ENCODE results near the gene NECAB3. TPM values are rescaled to one million over a fixed set of nuclear protein-coding genes. Genes with fewer than 3 reads are reported as not detected.
A peak's percentile ranks its signal among the peaks of the same experiment; 100 is the strongest.

NECAB3 gene
- total RNA-seq, 8 experiments from 2014 or later, result 17.4 to 53.7 (median 25.9) TPM

DNA sequence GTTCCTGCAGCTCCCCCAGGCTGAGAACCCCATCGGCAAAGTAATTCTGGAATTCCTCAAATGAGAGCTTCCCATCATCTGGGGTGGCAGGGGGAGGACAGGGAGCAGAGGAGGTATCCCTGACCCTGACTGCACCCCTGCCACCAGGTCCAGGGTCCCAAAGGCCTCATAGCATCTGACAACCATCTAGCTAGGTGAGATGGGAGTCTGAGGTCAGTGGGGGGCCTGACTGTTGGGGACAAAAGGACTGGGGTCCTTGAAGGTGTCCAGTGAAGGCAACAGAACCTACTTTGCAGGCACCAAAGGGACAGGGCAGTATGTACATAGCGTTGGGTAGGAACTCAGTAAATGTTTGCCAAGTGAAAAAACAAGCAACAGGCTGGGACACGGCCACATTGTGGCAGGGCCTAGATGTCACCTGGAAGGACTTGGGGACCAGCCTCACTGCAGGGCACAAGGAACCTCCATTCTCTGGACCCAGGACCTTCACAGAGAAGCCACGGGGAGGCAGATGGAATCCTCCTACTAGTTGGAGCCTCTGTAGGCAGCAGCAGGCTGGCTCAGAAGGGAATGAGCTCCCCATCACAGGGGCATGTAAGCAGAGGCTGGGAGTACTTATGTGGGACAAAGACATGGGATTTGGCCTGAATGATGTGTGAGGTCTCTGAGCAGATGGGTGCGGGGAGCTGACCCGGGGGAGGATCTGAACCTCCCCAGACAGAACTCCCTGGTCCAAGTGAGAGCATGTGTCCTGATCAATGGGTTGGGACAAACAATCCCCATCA lies 3.3 kb downstream of the NECAB3 start:
- 86 to 100% (median 89%) methylated on average over 1 to 3 of the region's 6 CpGs; no CpG with 5 or more reads in 4 of the 10 experiments for WGBS, 10 experiments
- H3K4me1 ChIP-seq (replicated peaks in 1 of 2), result peaks cover 29 to 40% of the 10 kb centered on the region in 2 donors
- H3K4me3 ChIP-seq, result no peak overlapping the region
- no peak for ATAC-seq (replicated peaks in 6 of 8)
- in situ Hi-C loops (cut with MboI; ENCODE audit: low pct_unique_long_range_greater_than_20kb in 2 of 9, low sequenced_read_pairs in 9 of 9, unreplicated experiment in 9 of 9), result no loop called here
- no peak overlapping the region for H3K27ac ChIP-seq

DNA sequence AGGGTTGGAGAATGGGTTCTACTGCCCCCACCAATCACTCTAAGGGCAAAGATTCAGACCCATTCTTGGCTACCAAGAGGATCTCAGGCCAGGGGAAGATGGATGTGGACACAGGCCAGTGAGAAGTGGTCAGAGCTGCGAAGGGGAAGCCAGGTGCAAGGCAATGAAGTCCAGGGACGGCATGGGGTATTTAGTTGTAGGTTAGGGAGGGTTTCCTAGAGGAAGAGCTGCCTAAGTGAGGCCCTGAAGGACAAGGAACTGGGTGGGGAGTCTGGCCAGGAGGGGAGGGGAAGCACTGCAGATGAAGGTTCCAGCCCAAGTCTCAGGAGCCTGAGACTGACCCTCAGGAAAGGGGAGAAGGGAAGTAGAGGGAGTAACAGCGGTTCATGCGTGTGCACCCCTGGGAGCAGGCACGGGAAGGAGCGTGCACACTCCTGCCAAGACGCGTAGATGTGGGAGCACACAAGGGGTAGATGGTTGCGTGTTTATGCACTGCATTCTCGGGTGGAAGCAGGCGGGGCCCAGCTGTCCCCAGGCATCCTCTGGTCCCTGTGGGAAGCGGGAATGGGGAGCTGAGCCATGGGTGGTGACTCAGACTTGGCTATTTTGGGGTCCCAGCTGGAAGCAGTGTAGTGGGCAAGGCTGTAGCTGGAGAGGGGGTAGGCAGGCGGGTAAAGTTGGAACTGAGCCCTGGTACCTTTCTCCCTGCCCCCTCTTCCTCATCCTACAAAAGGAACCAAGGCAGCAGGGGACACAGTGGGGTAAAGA lies 4.2 kb downstream of the NECAB3 start:
- Histone ChIP-seq H3K4me3 (no peak overlapping the region), H3K4me1 (replicated peaks in 1 of 2) (peaks cover 21 to 33% of the 10 kb centered on the region in 2 donors), H3K27ac (no peak overlapping the region)
- WGBS, 10 experiments, result 67 to 95% (median 83%) methylated on average over 2 to 4 of the region's 13 CpGs; no CpG with 5 or more reads in 6 of the 10 experiments
- ATAC-seq (replicated peaks in 6 of 8), result no peak
- in situ Hi-C loops (cut with MboI; ENCODE audit: low pct_unique_long_range_greater_than_20kb in 2 of 9, low sequenced_read_pairs in 9 of 9, unreplicated experiment in 9 of 9), result no loop called here

DNA sequence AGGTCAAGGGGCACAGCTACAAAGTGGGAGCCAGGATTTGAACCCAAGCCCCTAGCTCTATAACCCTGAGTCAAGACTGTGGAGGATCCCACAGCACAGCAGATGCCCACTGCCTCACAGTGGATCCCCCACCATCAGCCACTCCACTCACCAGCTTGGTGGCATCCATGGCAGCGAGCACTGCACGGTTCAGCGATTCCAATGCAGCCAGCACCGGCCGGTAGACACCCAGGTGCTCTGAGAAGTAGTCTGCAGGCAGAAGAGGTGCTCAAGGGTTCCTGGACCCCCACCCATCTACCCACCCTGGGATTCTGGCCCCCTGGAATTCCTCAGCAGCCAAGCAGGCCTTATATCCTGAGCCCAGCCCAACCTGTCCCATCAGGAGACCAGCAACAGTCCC lies 5.0 kb downstream of the NECAB3 start:
- WGBS, 10 experiments, result no CpG with 5 or more reads among the region's 5 CpGs
- H3K27ac ChIP-seq, result no peak overlapping the region
- peaks cover 20 to 34% of the 10 kb centered on the region in 2 donors for H3K4me1 ChIP-seq (replicated peaks in 1 of 2)
- no peak for ATAC-seq (replicated peaks in 6 of 8)
- no peak overlapping the region for H3K4me3 ChIP-seq
- in situ Hi-C loops (cut with MboI; ENCODE audit: low pct_unique_long_range_greater_than_20kb in 2 of 9, low sequenced_read_pairs in 9 of 9, unreplicated experiment in 9 of 9), result no loop called here

DNA sequence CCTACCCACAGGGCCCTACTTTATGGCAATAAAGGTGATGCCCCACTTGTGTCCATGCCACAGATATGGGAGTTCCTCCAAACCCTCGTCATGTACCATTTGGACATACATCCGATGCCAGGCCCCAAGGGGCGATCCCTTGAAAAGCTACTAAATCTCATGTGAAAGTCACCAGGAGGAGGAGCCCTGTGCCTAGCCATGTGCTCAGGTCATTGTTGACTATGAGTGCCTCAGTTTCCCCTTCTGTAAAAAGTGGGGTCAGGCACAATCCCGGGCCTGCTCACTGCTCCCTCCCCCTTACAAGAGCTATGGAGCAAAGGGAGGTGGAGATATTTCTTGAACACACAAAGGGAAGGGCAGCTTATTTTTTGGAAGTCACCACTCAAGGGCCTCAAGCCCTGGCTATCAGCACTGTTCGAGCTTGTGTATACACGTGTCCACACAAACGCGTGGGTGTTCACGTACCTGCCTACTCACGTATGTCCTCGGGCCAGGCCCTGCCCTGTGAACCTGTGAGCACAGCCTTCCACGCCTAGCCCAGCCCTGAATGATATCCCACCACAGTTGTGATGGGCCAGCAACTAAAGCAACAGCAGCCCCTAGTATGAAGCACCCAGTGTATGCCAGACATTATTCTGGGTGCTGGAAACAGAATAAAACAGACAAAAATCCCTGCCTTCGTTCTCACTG lies 5.6 kb downstream of the NECAB3 start:
- Histone ChIP-seq H3K27ac (no peak overlapping the region), H3K4me1 (replicated peaks in 1 of 2) (peaks cover 22 to 37% of the 10 kb centered on the region in 2 donors), H3K4me3 (no peak overlapping the region)
- 80 to 100% (median 94%) methylated on average over 1 to 11 of the region's 13 CpGs for WGBS, 10 experiments
- in situ Hi-C loops (cut with MboI; ENCODE audit: low pct_unique_long_range_greater_than_20kb in 2 of 9, low sequenced_read_pairs in 9 of 9, unreplicated experiment in 9 of 9), result no loop called here
- ATAC-seq (replicated peaks in 6 of 8), result no peak

GRCh38 chr20:33667676-33668465 lies 6.4 kb downstream of the NECAB3 start:
- Histone ChIP-seq H3K4me3 (peak overlapping the region; percentile 15 to 35 (median 29)), H3K27ac (peak overlapping the region in 1 of 2 donors; percentile 64), H3K4me1 (replicated peaks in 1 of 2) (peaks cover 16 to 31% of the 10 kb centered on the region in 2 donors)
- peak; percentile 2 to 62 (median 43) for ATAC-seq (replicated peaks in 6 of 8)
- in situ Hi-C loops (cut with MboI; ENCODE audit: low pct_unique_long_range_greater_than_20kb in 2 of 9, low sequenced_read_pairs in 9 of 9, unreplicated experiment in 9 of 9), result no loop called here
- 0 to 17% (median 0%) methylated on average over 2 to 14 of the region's 47 CpGs; no CpG with 5 or more reads in 7 of the 10 experiments for WGBS, 10 experiments

DNA sequence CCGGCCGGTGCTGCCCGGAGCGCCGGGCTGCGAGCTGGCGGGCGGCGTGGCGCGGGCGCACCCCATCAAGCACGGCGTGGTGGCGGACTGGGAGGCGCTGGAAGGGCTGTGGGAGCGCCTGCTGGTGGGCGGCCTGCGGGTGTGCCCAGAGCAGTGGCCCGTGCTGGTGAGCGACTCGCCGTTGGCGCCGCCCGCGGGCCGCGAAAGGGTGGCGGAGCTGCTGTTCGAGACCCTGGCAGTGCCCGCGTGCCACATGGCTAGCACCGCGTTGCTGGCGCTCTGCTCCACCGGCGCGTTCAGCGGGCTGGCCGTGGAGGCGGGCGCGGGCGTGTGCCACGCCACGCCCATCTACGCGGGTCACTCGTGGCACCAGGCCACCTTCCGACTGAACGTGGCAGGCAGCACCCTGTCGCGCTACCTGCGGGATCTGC lies 7.0 kb downstream of the NECAB3 start:
- peaks cover 14 to 29% of the 10 kb centered on the region in 2 donors for H3K4me1 ChIP-seq (replicated peaks in 1 of 2)
- H3K27ac ChIP-seq, result peak overlapping the region in 1 of 2 donors; percentile 64
- WGBS, 10 experiments, result 0 to 51% (median 37%) methylated on average over 1 to 10 of the region's 55 CpGs; no CpG with 5 or more reads in 6 of the 10 experiments
- in situ Hi-C loops (cut with MboI; ENCODE audit: low pct_unique_long_range_greater_than_20kb in 2 of 9, low sequenced_read_pairs in 9 of 9, unreplicated experiment in 9 of 9), result no loop called here
- ATAC-seq (replicated peaks in 6 of 8), result peak in 3 of 8 experiments; percentile 5 to 12 (median 11)
- peak overlapping the region; percentile 13 to 35 (median 29) for H3K4me3 ChIP-seq

DNA sequence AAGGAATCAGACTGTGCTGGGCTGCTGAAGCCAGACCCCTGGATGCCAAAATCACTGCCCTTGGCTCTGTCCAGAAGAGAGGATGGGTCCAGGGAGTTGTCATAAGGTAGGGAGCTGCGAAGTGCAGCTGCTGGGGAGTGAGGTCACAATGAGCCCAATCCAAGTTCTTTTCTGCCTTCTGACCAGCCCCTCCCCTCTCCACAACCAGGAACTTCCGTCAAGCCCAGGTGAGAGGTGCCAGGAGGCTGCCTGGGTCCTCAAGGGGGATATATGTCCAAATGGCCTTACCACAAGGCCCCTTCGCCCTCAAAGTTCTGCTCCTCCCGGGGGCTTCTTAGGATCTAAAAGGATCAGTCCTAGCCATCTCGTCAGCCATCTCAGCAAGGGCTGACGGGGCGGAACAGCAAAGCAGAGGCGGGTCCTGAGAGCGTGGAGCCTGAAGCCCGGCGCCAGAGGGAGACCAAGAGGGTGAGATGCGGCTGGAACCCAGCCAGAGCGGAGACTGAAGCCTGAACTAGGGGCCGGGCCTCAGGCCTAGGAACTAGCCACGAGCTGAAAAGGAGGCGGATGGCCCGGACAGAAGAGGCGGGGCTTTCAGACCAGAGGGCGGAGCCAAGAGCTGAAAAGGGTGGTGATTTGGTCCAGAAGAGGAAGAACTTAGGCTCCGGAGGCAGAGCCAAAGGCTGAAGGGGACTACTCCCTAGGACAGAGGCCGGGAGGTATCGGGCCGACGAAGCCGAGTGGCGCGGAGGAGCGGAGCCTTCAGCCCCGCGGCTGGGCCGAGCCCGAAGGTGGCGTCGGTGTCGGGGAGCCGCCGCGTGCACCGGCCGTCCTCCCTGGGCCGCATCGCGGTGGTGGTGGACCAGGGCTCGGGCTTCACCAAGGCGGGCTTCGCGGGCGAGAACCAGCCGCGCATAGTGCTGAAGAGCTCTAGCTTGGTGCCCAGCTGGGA lies 7.7 kb downstream of the NECAB3 start, which contains the start of gene ACTL10:
Gene ACTL10 (plus strand): TSS at position 651 of the 952 bp plus-strand sequence. CDS start 555 bp downstream, outside the sequence.
- peaks cover 14 to 29% of the 10 kb centered on the region in 2 donors for H3K4me1 ChIP-seq (replicated peaks in 1 of 2)
- ATAC-seq (replicated peaks in 6 of 8), result peak; percentile 63 to 76 (median 70)
- in situ Hi-C loops (cut with MboI; ENCODE audit: low pct_unique_long_range_greater_than_20kb in 2 of 9, low sequenced_read_pairs in 9 of 9, unreplicated experiment in 9 of 9), result no loop called here
- H3K27ac ChIP-seq, result peak within 1 kb of the TSS; percentile 57 to 64
- peak within 1 kb of the TSS; percentile 15 to 35 (median 29) for H3K4me3 ChIP-seq
- WGBS, 10 experiments, result 0 to 38% (median 3%) methylated on average over 1 to 11 of the region's 50 CpGs; no CpG with 5 or more reads in 2 of the 10 experiments

- in situ Hi-C loops (cut with MboI; ENCODE audit: low pct_unique_long_range_greater_than_20kb in 2 of 9, low sequenced_read_pairs in 9 of 9, unreplicated experiment in 9 of 9), result no loop called here
- no peak for ATAC-seq (replicated peaks in 6 of 8)
- Histone ChIP-seq H3K4me1 (replicated peaks in 1 of 2) (peaks cover 14 to 29% of the 10 kb centered on the region in 2 donors), H3K4me3 (no peak overlapping the region), H3K27ac (no peak overlapping the region)
- 100% methylated on average over 1 to 2 of the region's 2 CpGs; no CpG with 5 or more reads in 5 of the 10 experiments for WGBS, 10 experiments
These were observed 9.5 kb downstream of the NECAB3 start for GRCh38 chr20:33664762-33665144.

DNA sequence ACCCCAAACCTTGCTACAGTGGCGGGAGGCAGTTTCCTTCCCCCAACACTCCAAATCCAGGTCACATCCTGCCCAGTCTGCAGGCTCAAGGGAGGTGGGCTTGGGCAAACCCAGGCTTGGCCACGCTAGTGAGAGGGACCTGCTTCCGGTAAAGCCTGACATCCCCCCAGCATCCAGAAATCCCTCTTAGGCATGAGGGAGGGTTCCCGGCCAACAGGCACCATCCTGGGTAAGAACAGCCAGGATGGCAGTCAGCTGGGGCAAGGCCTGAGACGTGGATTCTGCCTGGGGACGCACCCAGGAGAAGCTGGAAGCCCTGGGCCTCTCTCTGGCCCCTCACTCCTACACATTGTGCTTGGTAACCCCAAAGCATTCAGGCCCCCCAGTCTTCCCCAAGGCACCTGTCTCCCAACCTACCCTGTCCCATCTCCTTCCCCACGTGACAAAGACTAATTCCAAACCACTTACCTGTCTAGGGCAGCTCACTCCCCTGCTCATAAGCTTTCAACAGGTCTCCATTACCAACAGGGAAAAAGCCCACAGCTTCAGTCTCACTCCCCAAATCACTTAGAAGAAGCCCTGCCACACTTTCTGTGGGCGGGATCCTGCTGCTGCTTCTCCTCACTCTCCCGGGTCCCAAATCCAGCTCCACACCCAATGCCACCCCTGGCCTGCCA lies 10.0 kb downstream of the NECAB3 start:
- in situ Hi-C loops (cut with MboI; ENCODE audit: low pct_unique_long_range_greater_than_20kb in 2 of 9, low sequenced_read_pairs in 9 of 9, unreplicated experiment in 9 of 9), result no loop called here
- 0 to 100% (median 44%) methylated on average over 1 to 5 of the region's 9 CpGs; no CpG with 5 or more reads in 4 of the 10 experiments for WGBS, 10 experiments
- peak in 3 of 8 experiments; percentile 1 for ATAC-seq (replicated peaks in 6 of 8)
- peaks cover 14 to 29% of the 10 kb centered on the region in 2 donors for H3K4me1 ChIP-seq (replicated peaks in 1 of 2)
- peak overlapping the region; percentile 55 to 88 (median 79) for H3K4me3 ChIP-seq
- peak overlapping the region; percentile 86 to 92 for H3K27ac ChIP-seq

GRCh38 chr20:33663161-33664084 lies 10.8 kb downstream of the NECAB3 start:
- in situ Hi-C loops (cut with MboI; ENCODE audit: low pct_unique_long_range_greater_than_20kb in 2 of 9, low sequenced_read_pairs in 9 of 9, unreplicated experiment in 9 of 9), result no loop called here
- WGBS, 10 experiments, result 2 to 20% (median 4%) methylated on average over 1 to 14 of the region's 84 CpGs; no CpG with 5 or more reads in 7 of the 10 experiments

More at GRCh38 chr20:33663161-33664084, 10.8 kb downstream of the NECAB3 start:
- ATAC-seq (replicated peaks in 6 of 8), result peak; percentile 42 to 78 (median 65)
- H3K27ac ChIP-seq, result peak overlapping the region; percentile 86 to 92
- H3K4me1 ChIP-seq (replicated peaks in 1 of 2), result peaks cover 14 to 29% of the 10 kb centered on the region in 2 donors
- H3K4me3 ChIP-seq, result peak overlapping the region; percentile 55 to 88 (median 79)

Measured in motor neuron (in vitro differentiated cells).